ENCODE measurements around the gene YWHAH.

DNA sequence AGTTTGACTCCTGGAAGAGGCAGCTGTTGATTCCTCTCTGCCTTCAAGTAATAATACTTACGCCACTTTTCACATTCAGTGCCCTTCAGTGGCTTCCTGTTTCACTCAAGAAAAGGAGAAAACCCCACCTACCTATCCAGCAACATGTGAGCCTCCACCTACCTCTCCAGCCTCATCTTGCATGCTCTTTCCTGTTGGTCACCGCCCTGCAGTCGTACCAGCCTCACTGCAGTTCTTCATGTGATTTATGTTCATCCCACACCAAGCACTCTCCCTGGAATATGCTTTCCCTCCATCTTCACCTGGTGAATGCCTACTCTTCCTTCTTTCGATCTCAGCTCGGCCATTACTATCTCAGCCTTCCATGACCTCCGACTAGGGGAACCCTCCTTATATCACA lies 21.8 kb upstream of the YWHAH start:
- TF ChIP-seq EZH2phosphoT487 (IDR thresholded peaks at IDR 0.05; ENCODE audit: insufficient read depth, low read depth) (no peak), EZH2 (IDR thresholded peaks at IDR 0.05; ENCODE audit: insufficient read depth, poor library complexity, severe bottlenecking) (no peak)

Data from GM23248 (cell line).